ELR (cell line): ENCODE data around the gene MAST4.
A peak's percentile ranks its signal among the peaks of the same experiment; 100 is the strongest.
"Not testable (repeated sequence)": the region's sequence is repeated elsewhere in the genome, so short reads cannot be mapped to it uniquely, and the experiment has no call there.

Experiments used
- DNase-seq: peaks from one replicate; pipeline ENCODE4 v3.0.0-alpha.2; 2015; ENCODE audit warnings: low read depth

Gene MAST4

DNA sequence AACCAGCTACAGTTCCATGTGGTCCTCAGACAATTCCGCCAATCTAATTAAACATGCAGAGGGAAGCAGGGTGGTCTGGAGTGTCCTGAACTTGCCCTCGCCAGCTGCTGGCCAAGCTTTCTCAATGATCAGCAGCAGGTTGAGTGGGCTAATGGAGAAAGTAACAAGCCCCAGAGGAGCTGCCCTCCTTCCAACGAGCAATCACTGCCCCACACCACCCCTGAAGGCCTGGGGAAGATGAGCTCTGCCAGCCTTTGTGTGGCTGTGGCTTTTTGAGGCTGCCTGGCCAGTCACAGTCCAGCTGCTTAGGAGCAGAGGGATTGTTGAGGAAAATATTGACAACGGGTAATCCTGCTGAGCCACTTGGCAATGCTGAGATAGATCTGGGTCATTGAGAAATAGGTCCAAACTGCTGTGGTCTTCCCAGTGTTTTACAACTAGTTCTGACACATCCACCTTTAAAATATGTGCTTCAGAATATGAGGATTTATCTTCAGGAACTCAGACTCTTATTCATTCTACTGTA is 493.1 kb downstream of the MAST4 start:
- DNase-seq, result peak; percentile 23

DNA sequence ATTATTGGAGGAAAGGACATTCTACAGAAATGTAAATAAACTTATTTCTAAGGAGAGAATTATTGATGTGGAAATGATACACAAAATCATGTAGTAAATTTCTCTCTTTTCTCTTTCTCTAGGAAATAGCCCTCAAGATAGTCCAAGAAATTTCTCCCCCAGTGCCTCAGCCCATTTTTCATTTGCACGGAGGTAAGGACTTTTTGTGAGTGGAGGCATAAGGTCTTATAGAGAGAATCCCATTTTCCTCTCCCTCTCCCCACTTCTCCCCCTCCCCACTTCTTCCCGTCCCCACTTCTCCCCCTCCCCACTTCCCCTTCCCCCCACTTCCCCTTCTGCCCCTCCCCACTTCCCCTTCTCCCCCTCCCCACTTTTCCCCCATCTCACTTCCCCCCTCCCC is 493.8 kb downstream of the MAST4 start:
- DNase-seq, result no peak

DNA sequence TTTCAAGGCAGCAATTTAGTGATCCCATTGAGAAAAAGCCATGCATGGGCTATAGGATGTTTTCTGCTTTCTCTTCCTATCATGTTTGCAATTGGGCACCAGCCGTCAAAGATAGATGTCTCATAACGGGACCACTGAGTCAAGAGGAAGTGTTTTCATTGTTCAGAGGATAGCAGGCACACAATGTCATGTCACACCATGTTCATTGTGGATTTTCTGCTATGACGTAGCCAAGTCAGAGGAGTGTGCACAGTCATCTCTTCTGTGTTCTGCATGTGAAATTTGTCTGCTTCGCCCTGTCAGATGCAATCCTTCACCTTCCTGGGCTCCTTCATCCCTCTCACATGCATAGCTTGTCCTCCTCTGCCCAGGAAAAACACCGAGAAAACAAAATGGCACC is 494.4 kb downstream of the MAST4 start:
- no peak for DNase-seq

DNA sequence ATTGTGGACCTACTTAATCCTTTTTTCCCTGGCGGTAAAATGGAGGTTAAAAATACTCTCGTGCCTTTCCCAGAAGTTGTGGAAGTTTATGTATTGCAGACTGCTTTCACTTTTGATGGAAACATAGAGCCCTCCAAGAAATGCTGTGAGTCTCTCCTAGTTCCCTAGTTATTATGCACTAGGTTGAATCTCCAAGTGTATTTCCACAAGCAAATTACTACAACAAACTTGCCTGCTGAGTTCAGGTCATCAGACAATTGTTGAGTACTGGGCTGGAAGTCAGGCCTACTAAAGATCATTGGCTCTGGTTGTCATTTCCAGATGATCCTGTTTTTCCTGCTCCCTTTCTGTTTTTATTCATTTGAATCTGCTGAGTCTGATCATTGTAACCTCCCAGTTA is 496.3 kb downstream of the MAST4 start:
- no peak for DNase-seq

DNA sequence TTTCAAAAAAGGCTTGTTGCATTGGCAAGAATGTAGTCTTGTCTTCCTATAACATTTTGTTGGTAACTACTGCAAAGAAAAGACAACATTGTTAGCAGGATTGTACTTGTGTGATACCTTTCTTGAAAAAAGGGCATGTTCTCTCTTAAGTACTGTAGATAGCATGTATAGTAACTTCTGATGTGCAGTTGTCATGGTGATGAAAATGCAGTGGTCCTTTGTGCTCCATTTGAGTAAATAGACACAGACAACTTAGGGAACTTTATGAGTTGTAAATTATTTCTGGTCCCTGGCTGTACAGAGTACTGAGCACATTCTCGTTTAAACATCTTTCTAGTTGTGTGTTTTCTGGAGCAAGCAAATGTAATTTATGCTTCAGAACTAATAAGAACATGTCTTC is 497.1 kb downstream of the MAST4 start:
- no peak for DNase-seq

DNA sequence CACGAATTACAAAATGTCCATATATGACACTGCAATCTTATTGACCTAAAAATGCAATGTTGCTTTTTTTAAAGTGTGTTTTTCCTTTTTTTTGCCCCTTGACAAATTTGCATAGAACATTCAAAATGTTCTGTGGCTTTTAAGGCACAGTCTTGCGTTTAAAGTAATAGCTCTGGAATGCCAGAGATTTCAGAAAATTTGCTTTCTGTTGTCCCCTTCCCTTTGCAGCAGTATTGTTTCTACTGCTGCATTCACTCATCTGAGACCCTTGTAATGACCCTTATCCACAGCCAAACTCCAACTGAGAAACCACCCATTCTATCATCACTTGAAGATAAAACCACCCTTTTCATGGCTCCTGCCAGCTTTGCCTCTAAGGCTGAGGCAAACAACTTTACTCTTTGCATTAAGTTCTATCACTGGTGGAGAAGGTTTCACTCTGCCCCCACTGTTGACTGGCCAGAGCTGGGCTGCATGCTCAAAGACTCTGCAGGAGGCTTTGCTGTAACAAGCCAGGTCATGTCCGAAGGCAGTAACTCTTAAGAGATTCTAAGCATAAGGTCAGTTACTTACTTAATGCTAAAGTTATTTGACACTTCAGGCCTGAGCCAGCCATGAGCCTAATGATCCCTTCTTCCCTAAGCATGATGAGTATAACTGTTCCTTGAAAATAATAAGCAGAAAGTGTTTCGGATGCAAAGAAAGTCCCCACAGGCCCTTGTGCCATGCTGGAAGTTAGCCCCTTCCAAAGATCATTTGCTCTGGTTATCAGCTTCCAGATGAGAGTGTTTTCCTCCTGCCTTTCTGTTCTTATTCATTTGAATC is 498.5 kb downstream of the MAST4 start:
- peak; percentile 35 for DNase-seq

DNA sequence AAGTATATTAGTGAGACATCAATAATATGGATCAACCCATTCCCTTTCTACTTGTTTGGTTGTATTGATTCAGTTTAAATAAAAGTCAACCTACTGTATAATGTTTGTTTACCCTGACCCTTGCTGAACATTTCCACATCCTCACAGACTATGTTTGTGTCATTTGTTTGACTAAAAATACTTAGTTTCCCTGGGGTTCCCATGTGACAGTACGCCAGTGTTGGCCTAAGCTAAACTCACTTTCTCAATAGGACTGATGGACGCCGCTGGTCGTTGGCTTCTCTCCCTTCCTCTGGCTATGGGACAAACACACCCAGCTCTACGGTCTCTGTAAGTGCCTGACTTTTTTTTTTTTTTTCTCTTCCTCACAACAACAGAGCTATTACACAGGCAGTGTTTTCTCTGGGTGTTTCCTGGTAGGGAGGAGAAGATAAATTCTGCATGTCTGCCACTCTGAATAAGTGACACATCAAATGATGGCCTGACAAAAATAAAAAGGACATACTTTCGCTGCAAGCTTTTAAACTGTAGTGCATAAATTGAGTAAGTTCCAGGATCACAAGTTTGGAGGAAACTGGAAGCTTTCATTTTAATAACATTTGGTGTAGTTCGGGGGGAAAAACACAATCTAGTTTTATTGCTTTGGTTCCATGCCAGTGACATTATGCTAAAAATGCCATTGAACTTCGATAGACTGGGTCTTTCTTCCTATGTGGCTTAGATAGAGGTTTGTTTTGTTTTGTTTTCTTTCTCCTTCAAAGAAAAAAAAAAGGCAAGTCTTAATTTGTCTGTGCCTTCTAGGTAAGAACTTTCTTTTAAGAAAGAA is 499.4 kb downstream of the MAST4 start:
- no peak for DNase-seq

DNA sequence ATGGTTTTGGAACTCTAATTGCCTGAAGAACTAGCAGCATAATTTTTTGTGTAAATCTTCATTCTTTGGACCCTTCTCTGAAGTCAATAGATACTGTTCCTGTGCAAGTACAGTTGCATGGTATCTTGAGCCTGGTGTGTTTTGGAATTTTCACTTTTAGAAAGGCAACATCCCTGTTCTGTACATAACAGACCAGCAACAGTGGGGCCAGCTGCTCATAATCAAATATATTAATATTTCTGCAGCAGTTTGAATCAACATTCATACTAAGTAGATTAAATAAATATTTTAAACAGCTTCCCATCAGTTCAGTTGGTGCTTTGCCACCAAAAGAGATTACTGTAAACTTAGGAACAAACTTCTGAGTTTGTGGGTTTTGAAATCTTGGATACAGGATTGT is 502.5 kb downstream of the MAST4 start:
- no peak for DNase-seq

DNA sequence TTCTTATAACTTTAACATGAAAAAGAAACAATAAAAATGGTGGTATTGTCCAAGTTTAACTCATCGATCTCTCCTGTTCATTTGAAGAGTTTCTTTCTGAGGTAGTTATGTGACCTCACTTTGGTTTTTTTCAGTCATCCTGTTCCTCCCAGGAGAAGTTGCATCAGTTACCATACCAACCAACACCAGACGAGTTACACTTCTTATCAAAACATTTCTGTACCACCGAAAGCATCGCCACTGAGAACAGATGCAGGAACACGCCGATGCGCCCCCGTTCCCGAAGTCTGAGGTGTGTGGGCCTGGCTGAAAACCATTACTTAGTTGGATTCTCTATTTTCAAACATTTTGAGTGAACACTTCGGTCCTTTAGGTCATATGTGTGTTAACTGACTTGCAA is 504.1 kb downstream of the MAST4 start:
- DNase-seq, result no peak

DNA sequence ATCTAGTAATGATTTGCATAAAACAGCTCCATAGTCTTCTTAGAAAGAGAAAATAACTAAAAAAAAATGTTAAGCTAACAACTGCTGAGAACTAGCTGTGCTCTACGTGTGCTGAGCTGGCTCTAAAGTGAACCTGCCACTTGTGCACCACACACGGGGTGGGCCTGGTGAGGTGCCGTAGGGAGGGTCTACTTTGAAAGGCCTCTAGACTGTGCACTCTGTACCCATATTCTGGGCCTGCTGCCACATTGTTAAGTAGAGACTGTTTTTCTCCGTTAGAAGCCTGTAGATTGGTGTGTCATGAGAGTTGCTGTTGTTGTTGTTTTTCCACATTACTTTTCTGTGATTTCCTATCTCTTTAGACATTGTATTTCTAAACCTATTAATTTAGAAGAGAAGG is 506.5 kb downstream of the MAST4 start:
- no peak for DNase-seq

DNA sequence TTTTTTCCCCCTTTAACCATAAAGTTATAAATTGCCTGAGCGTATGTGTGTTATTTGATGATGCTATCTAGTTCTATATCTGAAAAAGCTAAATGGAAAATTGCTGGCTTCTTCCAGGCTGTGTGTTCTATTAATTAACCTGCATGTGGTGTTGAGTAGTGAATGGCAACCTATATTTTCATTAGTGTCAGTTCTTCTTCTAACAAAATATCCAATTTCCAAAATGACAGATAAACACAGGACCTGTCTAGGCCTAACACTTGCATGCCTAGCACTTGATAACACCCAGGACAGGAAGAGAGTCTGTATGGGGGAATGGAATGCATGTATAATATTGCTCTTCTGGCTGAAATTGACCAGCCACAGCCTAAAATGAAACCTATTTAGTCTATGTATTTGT is 508.7 kb downstream of the MAST4 start:
- no peak for DNase-seq

DNA sequence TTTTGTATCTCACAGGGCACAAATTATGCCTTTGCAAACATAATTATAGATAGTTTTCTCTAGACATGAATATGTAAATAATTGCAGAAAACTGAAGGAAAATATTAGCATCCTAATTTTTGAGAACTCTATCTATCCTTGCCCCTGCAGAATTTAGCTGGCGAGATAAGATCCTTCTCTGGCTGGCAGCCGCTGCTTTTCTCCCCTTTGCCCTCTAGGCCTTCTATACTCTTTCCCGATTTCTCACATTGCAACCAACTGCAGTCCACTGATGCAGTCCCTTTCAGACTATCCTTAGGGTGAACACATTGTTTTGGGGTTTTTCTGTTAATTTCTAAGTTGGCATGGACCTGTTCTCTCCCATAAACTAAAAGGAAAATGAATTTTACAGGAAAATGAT is 509.1 kb downstream of the MAST4 start:
- no peak for DNase-seq

DNA sequence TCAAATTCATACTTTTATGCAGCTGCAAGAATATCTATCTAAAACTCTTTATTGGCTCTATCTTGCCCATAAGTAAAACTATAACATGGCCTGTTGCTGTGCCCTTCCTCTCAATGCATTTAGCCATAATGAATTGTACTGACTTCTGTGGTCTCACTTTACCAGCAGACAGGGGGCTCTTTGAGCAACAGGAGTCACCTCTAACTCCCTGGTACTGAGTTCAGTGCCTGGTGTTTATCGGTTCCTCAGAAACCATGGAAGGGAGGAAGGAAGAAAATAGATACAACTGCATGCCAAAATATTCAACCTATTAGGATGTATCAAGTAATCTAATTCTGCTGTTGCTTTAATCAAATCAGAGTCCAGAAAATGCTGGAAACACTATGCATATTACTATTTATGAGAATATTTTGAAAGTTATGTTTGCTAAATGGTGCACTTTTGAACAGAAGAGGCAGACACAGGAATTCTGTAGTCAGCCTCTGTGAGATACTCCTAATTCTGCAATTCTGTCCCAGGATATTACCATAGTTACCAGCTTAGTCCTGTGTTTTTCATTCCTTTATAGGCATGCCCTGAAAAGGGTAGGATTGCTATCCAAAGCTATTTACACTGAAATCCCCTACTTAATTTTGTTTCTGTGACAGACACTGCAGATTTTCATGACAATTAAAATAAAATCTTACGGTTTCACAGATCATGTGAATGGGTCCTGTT is 510.6 kb downstream of the MAST4 start:
- DNase-seq, result no peak

DNA sequence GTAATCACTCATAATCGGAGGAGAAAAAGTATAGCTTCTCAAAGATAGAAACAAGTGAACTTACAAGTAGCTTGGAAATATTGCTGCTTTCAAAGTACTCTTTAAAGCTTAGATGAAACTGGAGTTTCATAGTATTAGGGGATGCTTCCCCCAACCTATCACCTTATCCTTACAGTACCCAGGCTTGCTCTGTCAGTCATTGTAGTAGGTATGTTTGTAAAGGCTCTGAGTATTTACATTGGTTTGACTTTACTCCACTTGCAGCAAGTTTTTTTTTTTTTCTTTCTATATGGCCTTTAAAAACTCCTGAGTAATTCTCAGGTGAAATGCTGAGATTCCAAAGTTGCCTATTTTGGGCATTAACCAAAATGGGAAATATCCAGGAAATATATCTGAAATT is 515.6 kb downstream of the MAST4 start:
- no peak for DNase-seq

DNA sequence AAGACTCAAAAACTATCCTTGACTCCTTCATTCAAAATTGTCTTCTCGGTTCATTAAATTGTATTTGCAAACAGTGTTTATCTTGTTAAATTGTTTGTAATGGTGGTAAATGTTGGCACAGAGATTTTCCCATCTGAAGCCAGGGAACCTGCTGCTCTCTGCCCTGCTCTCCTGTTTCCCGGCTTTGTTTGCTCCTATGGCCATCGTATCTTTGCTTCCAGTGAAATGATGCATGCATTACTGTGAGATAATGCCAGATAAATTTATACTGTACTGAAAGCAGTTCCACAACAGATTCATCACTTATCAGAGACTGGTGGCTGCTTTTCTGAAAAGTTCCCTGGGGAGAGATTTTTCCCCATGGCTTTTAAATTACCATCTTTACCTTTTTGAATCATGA is 519.1 kb downstream of the MAST4 start:
- no peak for DNase-seq

DNA sequence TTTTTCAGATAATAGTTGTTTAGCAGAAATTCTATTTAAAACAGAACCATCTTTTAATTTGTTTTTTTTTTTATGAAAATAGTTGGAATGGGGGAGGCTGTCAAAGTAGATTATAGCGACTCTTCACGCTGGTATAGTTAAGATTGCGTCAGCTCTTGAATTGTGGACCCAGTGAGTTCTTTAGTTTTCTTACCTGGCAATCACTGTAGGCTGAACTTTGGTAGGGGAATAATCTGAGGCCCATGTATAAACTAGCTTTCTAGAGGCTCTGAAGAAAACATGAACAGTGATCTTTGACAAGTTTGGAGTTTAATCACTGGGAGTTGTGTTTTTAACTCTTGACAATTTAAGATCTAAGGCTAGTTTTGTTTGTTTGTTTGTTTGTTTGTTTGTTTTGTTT is 519.6 kb downstream of the MAST4 start:
- DNase-seq, result no peak

DNA sequence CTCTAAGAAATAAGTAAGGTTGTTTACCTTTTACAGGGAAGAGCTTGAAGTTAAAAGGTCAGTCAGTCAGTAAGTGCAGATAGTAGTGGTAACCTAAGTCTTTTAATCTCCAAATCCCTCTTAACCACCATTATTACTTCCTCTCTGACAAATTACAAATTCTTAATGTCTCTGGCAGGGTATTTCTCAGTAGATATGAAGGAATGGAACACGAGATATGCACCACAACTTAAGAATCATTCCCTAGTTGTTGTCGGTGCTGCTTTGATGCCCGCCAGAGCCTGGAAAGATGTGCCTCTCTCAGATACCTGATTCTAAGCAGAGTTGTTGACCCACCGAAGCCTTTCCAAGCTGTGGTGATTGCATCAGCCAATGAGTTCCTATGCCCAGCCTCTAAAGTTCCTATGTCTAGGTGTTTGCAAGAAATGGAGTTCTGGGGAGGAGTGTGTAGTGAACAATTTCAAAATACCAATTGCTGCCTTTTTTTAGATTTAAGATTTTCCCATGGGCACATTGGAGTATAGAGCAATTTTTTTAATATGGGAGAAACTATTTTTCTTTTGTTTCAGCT is 521.9 kb downstream of the MAST4 start:
- DNase-seq, result no peak

DNA sequence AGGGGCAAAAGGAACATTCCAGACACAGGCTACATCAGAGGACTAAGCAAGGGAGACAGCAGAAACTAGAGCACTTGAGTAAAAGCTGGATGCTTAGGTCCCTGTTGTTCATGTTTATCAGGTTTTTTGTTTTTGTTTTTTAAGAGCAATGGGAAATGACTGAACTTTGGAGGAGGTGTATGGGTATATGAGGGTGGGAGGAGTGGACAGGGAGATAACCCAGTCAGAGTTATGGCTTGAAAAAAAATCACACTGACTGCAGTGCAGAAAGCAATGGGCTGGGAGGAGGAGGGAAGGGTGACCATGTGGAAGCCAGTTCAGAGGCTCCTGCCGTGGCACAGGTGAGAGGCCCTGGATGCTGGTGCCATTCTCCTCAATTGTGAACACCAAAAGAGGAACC is 522.8 kb downstream of the MAST4 start:
- no peak for DNase-seq

DNA sequence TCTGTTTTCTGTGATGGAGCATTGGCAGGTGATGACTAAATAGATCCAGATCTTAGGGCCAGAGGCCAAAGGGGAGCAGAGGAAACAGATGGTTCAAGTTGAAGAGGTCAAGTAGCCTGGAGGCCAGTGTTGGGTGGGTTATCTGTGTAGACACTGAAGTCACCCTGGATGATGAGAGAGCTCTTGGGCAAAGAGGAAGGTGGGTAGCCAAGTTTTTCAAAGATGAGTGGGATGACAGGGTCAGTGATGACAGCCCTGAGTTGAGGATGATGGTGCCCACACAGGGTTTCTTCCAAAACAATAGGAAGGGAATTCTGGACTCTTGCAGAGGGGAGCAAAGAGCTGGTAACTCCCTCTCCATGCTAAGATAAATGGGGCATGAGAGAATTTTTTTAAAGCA is 523.8 kb downstream of the MAST4 start:
- no peak for DNase-seq

DNA sequence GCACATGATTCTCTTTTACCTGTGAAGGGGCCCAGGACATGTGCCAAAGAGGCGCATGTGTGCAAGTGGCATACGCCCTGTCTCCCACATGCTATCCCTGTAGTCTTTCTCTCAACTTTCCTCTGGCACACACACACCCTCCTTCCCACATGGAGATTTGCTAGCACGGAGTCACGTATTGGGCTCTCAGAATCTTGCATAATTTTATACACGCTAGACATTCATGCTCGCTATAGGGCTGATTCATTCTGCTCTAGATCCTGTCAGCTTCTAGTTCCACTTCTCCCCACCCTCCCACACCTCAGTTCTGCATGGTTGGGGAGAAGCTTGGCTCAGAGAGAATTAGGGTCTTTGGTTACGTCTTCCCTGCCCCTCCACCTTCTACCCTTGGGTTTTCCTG is 527.6 kb downstream of the MAST4 start:
- no peak for DNase-seq

DNA sequence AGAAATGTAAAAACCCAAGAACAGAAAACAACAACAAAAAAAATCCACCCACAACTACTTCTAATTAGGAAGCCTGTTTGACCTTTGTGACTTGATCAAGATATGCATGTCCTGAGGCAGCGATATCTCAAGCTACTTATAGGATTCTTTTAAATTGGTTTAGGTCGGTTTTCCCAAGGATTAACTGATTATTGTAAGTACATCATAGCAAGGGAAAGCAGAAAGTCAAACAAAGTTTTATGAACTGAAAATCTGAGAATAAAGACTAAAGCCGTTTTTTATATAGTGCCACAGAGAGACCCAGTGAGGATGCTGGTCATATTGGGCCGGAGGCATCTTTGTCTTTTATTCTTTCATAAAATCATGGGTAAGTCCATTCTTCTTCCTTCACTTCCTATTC is 528.4 kb downstream of the MAST4 start:
- no peak for DNase-seq

DNA sequence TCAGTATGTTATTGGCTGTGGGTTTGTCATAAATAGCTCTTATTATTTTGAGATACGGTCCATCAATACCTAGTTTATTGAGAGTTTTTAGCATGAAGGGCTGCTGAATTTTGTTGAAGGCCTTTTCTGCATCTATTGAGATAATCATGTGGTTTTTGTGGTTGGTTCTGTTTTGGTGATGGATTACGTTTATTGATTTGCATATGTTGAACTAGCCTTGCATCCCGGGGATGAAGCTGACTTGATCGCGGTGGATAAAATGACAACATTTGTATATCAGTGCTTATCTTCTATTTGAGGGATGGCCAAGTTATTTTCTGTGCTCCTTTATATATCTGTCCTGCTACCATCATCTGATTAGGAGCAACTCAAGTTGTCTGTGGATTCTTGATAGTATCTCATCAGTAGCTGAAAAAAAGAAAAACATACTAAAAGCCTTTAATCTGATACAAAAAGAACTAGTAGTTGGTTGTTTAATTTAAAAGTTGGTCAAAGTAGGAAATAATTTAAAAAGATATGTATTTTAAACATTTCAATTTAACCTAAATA is 531.2 kb downstream of the MAST4 start:
- not testable (repeated sequence) for DNase-seq
